Measurements from ENCODE around the gene ZNF878.

ZNF878 gene

DNA sequence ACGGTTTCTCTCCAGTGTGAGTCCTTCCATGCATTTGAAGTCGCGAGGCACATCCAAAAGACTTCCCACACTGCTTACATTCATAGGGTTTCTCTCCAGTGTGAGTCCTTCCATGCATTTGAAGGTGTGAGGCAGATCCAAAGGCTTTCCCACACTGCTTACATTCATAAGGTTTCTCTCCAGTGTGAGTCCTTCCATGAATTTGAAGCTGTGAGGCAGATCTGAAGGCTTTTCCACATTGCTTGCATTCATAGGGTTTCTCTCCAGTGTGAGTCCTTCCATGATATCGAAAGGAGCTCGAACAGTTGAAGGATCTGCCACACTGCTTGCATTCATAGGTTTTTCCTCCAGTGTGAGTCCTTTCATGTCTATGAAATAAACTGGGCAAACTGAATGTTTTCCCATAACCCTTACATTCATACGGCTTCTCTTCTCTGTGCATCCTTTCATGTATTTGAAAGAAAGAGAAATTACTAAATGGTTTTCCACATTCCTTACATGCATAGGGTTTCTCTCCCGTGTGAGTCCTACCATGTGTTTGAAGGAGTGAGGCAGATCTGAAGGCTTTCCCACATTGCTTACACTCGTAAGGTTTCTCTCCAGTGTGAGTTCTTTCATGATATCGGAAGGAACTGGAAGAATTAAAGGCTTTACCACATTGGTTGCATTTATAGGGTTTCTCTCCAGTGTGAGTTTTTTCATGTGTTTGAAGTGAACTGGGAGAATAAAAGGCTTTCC lies 37.6 kb downstream of the ZNF878 start (continued):
- TF ChIP-seq, protein P1, sequence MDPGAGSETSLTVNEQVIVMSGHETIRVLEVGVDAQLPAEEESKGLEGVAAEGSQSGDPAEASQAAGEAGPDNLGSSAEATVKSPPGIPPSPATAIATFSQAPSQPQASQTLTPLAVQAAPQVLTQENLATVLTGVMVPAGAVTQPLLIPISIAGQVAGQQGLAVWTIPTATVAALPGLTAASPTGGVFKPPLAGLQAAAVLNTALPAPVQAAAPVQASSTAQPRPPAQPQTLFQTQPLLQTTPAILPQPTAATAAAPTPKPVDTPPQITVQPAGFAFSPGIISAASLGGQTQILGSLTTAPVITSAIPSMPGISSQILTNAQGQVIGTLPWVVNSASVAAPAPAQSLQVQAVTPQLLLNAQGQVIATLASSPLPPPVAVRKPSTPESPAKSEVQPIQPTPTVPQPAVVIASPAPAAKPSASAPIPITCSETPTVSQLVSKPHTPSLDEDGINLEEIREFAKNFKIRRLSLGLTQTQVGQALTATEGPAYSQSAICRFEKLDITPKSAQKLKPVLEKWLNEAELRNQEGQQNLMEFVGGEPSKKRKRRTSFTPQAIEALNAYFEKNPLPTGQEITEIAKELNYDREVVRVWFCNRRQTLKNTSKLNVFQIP (CRISPR knock-in tag; IDR thresholded peaks at IDR 0.05; ENCODE audit: borderline replicate concordance, low read depth): no peak

DNA sequence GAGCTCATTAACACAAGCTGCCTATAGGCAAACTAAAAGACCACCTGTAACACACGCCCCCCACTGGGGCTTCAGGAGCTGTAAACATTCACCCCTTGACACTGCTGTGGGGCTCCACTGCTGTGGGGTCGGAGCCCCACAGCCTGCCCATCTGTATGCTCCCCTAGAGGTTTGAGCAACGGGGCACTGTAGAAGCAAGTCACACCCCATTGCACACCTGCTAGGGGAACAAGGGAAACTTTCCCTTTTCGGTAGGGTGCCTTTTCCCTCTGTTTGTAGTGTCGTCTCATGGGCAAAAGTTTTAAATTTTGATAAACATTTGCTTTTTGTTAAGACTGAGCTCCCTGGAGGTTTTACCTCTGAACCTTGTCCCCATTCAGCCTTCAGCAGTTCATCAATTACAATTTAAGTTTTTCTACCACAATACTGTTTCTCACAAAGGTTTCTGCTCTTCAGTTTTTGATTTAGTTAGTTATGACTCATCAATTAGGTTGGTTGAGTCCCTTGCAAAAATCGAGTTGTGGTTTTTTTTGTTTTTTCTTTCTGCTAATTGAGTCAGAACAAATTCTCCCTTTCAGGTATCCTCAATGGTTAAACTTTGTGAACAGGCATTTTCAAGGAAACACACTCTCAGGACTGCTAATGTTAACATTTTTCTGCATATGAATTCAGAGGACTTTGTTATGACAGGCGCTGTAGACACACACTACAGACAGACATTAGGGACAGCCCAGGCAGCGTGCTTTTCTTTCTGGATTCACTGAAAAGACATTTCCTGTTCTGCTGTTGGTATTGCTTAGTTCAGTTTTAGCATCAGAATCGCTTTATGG lies 52.4 kb downstream of the ZNF878 start:
- TF ChIP-seq ARNTL (CRISPR knock-in tag; IDR thresholded peaks at IDR 0.05; ENCODE audit: borderline replicate concordance, low read depth) (no peak), ZC3H10 (CRISPR knock-in tag; IDR thresholded peaks at IDR 0.05) (peak; percentile 62; the same call in 1 of the 2 replicates), BACH2 (CRISPR knock-in tag; IDR thresholded peaks at IDR 0.05; ENCODE audit: borderline replicate concordance) (no peak)
- ATAC-seq: peak; percentile 67

DNA sequence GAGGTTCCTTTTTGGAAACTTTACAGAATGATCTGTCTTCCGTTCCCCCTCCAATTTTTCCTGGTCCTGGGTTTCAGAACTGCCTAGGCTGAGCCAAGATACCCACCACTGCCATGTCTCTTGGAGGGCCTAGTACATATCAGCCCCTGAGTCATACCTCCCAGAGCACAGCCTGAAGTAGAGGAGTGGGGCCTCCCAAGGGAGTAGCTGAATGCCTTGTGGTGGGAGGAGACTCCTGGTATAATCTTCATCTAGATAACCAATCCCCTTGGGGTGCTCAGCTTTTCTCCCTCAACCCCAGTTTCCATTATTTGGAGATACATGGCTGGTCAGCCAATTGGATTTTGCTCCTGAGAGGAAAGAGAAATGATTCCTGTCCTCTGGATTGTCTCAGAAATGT lies 57.6 kb downstream of the ZNF878 start:
- no peak for ATAC-seq

More for the DNA sequence above, 57.6 kb downstream of the ZNF878 start:
- no peak for TF ChIP-seq TCF4 (CRISPR knock-in tag; IDR thresholded peaks at IDR 0.05; ENCODE audit: borderline replicate concordance)
- TF ChIP-seq, protein P2, sequence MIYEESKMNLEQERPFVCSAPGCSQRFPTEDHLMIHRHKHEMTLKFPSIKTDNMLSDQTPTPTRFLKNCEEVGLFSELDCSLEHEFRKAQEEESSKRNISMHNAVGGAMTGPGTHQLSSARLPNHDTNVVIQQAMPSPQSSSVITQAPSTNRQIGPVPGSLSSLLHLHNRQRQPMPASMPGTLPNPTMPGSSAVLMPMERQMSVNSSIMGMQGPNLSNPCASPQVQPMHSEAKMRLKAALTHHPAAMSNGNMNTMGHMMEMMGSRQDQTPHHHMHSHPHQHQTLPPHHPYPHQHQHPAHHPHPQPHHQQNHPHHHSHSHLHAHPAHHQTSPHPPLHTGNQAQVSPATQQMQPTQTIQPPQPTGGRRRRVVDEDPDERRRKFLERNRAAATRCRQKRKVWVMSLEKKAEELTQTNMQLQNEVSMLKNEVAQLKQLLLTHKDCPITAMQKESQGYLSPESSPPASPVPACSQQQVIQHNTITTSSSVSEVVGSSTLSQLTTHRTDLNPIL (CRISPR knock-in tag; IDR thresholded peaks at IDR 0.05; ENCODE audit: low read depth): no peak
- TF ChIP-seq ZNF8 (CRISPR knock-in tag; IDR thresholded peaks at IDR 0.05): no peak
- TF ChIP-seq, protein P3, sequence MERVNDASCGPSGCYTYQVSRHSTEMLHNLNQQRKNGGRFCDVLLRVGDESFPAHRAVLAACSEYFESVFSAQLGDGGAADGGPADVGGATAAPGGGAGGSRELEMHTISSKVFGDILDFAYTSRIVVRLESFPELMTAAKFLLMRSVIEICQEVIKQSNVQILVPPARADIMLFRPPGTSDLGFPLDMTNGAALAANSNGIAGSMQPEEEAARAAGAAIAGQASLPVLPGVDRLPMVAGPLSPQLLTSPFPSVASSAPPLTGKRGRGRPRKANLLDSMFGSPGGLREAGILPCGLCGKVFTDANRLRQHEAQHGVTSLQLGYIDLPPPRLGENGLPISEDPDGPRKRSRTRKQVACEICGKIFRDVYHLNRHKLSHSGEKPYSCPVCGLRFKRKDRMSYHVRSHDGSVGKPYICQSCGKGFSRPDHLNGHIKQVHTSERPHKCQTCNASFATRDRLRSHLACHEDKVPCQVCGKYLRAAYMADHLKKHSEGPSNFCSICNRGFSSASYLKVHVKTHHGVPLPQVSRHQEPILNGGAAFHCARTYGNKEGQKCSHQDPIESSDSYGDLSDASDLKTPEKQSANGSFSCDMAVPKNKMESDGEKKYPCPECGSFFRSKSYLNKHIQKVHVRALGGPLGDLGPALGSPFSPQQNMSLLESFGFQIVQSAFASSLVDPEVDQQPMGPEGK (CRISPR knock-in tag; IDR thresholded peaks at IDR 0.05; ENCODE audit: borderline replicate concordance): no peak
- TF ChIP-seq ARNTL (CRISPR knock-in tag; IDR thresholded peaks at IDR 0.05; ENCODE audit: borderline replicate concordance, low read depth): no peak
- TF ChIP-seq TOX (CRISPR knock-in tag; IDR thresholded peaks at IDR 0.05; ENCODE audit: borderline replicate concordance): no peak
- TF ChIP-seq RARB (CRISPR knock-in tag; IDR thresholded peaks at IDR 0.05): no peak
- TF ChIP-seq ISL1 (CRISPR knock-in tag; IDR thresholded peaks at IDR 0.05): no peak
- TF ChIP-seq, protein P1 (CRISPR knock-in tag; IDR thresholded peaks at IDR 0.05; ENCODE audit: borderline replicate concordance, low read depth): no peak
- no peak for TF ChIP-seq PPARA (CRISPR knock-in tag; IDR thresholded peaks at IDR 0.05; ENCODE audit: borderline replicate concordance)
- TF ChIP-seq, protein P4, sequence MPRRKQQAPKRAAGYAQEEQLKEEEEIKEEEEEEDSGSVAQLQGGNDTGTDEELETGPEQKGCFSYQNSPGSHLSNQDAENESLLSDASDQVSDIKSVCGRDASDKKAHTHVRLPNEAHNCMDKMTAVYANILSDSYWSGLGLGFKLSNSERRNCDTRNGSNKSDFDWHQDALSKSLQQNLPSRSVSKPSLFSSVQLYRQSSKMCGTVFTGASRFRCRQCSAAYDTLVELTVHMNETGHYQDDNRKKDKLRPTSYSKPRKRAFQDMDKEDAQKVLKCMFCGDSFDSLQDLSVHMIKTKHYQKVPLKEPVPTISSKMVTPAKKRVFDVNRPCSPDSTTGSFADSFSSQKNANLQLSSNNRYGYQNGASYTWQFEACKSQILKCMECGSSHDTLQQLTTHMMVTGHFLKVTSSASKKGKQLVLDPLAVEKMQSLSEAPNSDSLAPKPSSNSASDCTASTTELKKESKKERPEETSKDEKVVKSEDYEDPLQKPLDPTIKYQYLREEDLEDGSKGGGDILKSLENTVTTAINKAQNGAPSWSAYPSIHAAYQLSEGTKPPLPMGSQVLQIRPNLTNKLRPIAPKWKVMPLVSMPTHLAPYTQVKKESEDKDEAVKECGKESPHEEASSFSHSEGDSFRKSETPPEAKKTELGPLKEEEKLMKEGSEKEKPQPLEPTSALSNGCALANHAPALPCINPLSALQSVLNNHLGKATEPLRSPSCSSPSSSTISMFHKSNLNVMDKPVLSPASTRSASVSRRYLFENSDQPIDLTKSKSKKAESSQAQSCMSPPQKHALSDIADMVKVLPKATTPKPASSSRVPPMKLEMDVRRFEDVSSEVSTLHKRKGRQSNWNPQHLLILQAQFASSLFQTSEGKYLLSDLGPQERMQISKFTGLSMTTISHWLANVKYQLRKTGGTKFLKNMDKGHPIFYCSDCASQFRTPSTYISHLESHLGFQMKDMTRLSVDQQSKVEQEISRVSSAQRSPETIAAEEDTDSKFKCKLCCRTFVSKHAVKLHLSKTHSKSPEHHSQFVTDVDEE (CRISPR knock-in tag; IDR thresholded peaks at IDR 0.05): no peak
- TF ChIP-seq, protein P5, sequence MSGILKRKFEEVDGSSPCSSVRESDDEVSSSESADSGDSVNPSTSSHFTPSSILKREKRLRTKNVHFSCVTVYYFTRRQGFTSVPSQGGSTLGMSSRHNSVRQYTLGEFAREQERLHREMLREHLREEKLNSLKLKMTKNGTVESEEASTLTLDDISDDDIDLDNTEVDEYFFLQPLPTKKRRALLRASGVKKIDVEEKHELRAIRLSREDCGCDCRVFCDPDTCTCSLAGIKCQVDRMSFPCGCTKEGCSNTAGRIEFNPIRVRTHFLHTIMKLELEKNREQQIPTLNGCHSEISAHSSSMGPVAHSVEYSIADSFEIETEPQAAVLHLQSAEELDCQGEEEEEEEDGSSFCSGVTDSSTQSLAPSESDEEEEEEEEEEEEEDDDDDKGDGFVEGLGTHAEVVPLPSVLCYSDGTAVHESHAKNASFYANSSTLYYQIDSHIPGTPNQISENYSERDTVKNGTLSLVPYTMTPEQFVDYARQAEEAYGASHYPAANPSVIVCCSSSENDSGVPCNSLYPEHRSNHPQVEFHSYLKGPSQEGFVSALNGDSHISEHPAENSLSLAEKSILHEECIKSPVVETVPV (CRISPR knock-in tag; IDR thresholded peaks at IDR 0.05): no peak
- no peak for TF ChIP-seq GLIS3 (CRISPR knock-in tag; IDR thresholded peaks at IDR 0.05)
- no peak for TF ChIP-seq CSDC2 (CRISPR knock-in tag; IDR thresholded peaks at IDR 0.05)
- no peak for TF ChIP-seq ZNF565 (CRISPR knock-in tag; conservative IDR thresholded peaks at IDR 0.05; ENCODE audit: low read depth)
- TF ChIP-seq ESRRG (CRISPR knock-in tag; IDR thresholded peaks at IDR 0.05): no peak

Data from SK-N-SH treated with all-trans-retinoic acid at 6 μM for 48 hours (cell line).